BE2C (cell line): ENCODE data around the gene DUSP23. TPM values are rescaled to one million over a fixed set of nuclear protein-coding genes. Genes with fewer than 3 reads are reported as not detected.

Experiments
- DNase-seq: peaks from one replicate; pipeline ENCODE4 v3.0.0-alpha.2; 2020
- H3K27me3 ChIP-seq: fragments of 250-450 bp; sonication (Bioruptor Pico); 2 replicates; pipeline ENCODE4 v1.5.1; 2020; ENCODE audit warnings: mild to moderate bottlenecking
- H3K36me3 ChIP-seq: fragments of 250-450 bp; sonication (Bioruptor Pico); 2 replicates; pipeline ENCODE4 v1.5.1; 2020; ENCODE audit warnings: mild to moderate bottlenecking
- H3K4me1 ChIP-seq: fragments of 250-450 bp; sonication (Bioruptor Pico); 2 replicates; pipeline ENCODE4 v1.5.1; 2020
- H3K4me3 ChIP-seq: 2 replicates; pipeline ENCODE4 v1.5.1; 2011; ENCODE audit warnings: low read depth, low read length
- H3K9me3 ChIP-seq: fragments of 250-450 bp; sonication (Bioruptor Pico); 2 replicates; pipeline ENCODE4 v1.5.1; 2020
- CTCF ChIP-seq: IDR thresholded peaks from 2 replicates; pipeline ENCODE4 v1.5.1; 2012; ENCODE audit warnings: mild to moderate bottlenecking, low read depth, low read length
- polyA plus RNA-seq: library from polyadenylated mRNA; unstranded; fragments of >200 nt; gene quantifications from one replicate; pipeline ENCODE4 v1.2.1, GENCODE V29; 2012; ENCODE audit warnings: low read depth, missing spikeins; ENCODE audit not compliant: insufficient read length, insufficient read depth

DUSP23 gene
- not detected for polyA plus RNA-seq

GRCh38 chr1:159780583-159781582 is at the start of gene DUSP23:
Gene DUSP23, plus strand, starts transcription at chr1:159780962. Its CDS starts 139 bp downstream, at chr1:159781101.
- H3K36me3 ChIP-seq, result no peaks in the 10 kb centered on the region
- no peak for TF ChIP-seq CTCF
- no peak within 1 kb of the TSS for H3K4me3 ChIP-seq
- no peaks in the 10 kb centered on the region for H3K9me3 ChIP-seq
- no peak for DNase-seq
- H3K4me1 ChIP-seq, result peaks cover 4% of the 10 kb centered on the region
- no peaks in the 10 kb centered on the region for H3K27me3 ChIP-seq

- Histone ChIP-seq H3K4me1 (no peaks in the 10 kb centered on the region), H3K27me3 (no peaks in the 10 kb centered on the region), H3K36me3 (no peaks in the 10 kb centered on the region), H3K9me3 (no peaks in the 10 kb centered on the region), H3K4me3 (no peak overlapping the region)
- DNase-seq, result no peak
- no peak for TF ChIP-seq CTCF
Measured at GRCh38 chr1:159737238-159737916, 43.4 kb upstream of the DUSP23 start.

- Histone ChIP-seq H3K4me1 (no peaks in the 10 kb centered on the region), H3K4me3 (no peak overlapping the region), H3K9me3 (no peaks in the 10 kb centered on the region), H3K27me3 (no peaks in the 10 kb centered on the region), H3K36me3 (no peaks in the 10 kb centered on the region)
- DNase-seq, result no peak
- TF ChIP-seq CTCF, result no peak
Measured at GRCh38 chr1:159743651-159744410, 36.9 kb upstream of the DUSP23 start.

DNA sequence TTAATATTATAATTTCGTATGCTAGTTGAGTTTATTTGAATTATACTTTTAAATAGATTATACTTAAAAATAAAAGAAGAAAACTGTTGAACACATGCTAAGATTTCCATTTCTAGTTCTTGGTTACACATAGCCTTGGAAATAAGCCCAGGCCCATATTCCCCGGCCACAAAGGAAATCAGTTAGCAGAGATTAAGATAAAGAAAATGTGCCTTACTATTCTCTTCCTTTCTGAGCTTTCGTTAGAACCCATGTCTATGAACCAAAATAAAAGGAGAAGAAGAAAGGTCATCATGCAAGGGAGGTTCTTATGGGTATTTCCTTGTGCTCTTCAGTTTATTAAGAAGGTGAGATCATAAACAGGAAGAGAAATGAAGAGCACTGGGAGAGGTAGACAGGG is 34.1 kb upstream of the DUSP23 start:
- no peak for TF ChIP-seq CTCF
- no peak for DNase-seq
- Histone ChIP-seq H3K27me3 (no peaks in the 10 kb centered on the region), H3K4me3 (no peak overlapping the region), H3K36me3 (no peaks in the 10 kb centered on the region), H3K4me1 (no peaks in the 10 kb centered on the region), H3K9me3 (no peaks in the 10 kb centered on the region)

DNA sequence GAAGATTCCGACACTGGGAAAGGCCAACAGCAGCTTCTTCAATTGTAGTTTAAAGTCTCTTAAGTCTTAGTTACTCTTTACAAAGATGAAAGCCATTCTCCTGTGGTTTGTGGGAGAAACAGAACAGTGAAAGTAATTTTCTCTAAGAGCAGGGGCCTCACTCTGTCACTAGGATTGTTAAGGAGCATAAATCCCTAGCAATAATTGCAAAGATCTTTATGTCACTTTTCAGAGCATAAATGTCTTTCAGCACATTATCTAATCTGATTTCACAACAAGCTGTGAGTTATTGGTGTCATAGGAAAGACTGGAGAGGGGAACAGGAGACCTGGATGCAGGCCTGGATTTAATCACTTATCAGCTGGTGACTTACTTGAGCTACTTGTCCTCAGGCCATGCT is 32.4 kb upstream of the DUSP23 start:
- H3K9me3 ChIP-seq, result no peaks in the 10 kb centered on the region
- no peak overlapping the region for H3K4me3 ChIP-seq
- TF ChIP-seq CTCF, result no peak
- no peaks in the 10 kb centered on the region for H3K36me3 ChIP-seq
- H3K4me1 ChIP-seq, result no peaks in the 10 kb centered on the region
- DNase-seq, result no peak
- H3K27me3 ChIP-seq, result no peaks in the 10 kb centered on the region
